Measurements from ENCODE around the gene BSPH1. TPM values are rescaled to one million over a fixed set of nuclear protein-coding genes. Genes with fewer than 3 reads are reported as not detected.

BSPH1 gene
- total RNA-seq, 2 experiments from 2014 or later, result not detected

GRCh38 chr19:48000846-48001245, 8.9 kb upstream of the BSPH1 start:
- no peak for DNase-seq (ENCODE audit: low spot score)
- intact Hi-C loops (cut with micrococcal nuclease; ENCODE audit: unreplicated experiment), result no loop called here
- Histone ChIP-seq H4K20me1 (ENCODE audit: insufficient read depth, low read length) (no peaks in the 10 kb centered on the region), H3K9me3 (ENCODE audit: low read length) (no peaks in the 10 kb centered on the region), H2AFZ (ENCODE audit: low read length) (no peak overlapping the region), H3K4me2 (ENCODE audit: low read length) (no peak overlapping the region), H3K4me3 (ENCODE audit: low read depth, low read length, poor library complexity, severe bottlenecking) (no peak overlapping the region), H3K36me3 (ENCODE audit: insufficient read depth, low read length) (no peaks in the 10 kb centered on the region), H3K4me1 (ENCODE audit: insufficient read depth, low read length, poor library complexity, severe bottlenecking) (no peaks in the 10 kb centered on the region), H3K9me2 (ENCODE audit: insufficient read depth, low read length) (no peaks in the 10 kb centered on the region), H3K79me2 (ENCODE audit: insufficient read depth, low read depth, low read length) (no peaks in the 10 kb centered on the region), H3K27ac (ENCODE audit: low read depth, low read length, poor library complexity, severe bottlenecking) (no peak overlapping the region)
- no TSS peak for BruUV-seq (replicated peaks)
- ChIA-PET POLR2A (no interaction called here), CTCF (ENCODE audit: unreplicated experiment) (no interaction called here)
- TF ChIP-seq EZH2phosphoT487 (IDR thresholded peaks at IDR 0.05; ENCODE audit: borderline replicate concordance, low read depth, low read length), result no peak
- no peak for TF ChIP-seq CTCF (conservative IDR thresholded peaks at IDR 0.05; ENCODE audit: low read length)

- no peak overlapping the region for H2AFZ ChIP-seq (ENCODE audit: low read length)
- no TSS peak for BruUV-seq (replicated peaks)
- H4K20me1 ChIP-seq (ENCODE audit: insufficient read depth, low read length), result no peaks in the 10 kb centered on the region
- no peaks in the 10 kb centered on the region for H3K4me1 ChIP-seq (ENCODE audit: insufficient read depth, low read length, poor library complexity, severe bottlenecking)
- ChIA-PET CTCF (ENCODE audit: unreplicated experiment) (no interaction called here), POLR2A (no interaction called here)
- intact Hi-C loops (cut with micrococcal nuclease; ENCODE audit: unreplicated experiment), result no loop called here
- no peaks in the 10 kb centered on the region for H3K79me2 ChIP-seq (ENCODE audit: insufficient read depth, low read depth, low read length)
- no peak for DNase-seq (ENCODE audit: low spot score)
- H3K27ac ChIP-seq (ENCODE audit: low read depth, low read length, poor library complexity, severe bottlenecking), result no peak overlapping the region
- H3K4me2 ChIP-seq (ENCODE audit: low read length), result no peak overlapping the region
- TF ChIP-seq CTCF (conservative IDR thresholded peaks at IDR 0.05; ENCODE audit: low read length) (no peak), EZH2phosphoT487 (IDR thresholded peaks at IDR 0.05; ENCODE audit: borderline replicate concordance, low read depth, low read length) (no peak)
- no peak overlapping the region for H3K4me3 ChIP-seq (ENCODE audit: low read depth, low read length, poor library complexity, severe bottlenecking)
- no peaks in the 10 kb centered on the region for H3K9me2 ChIP-seq (ENCODE audit: insufficient read depth, low read length)
- H3K9me3 ChIP-seq (ENCODE audit: low read length), result no peaks in the 10 kb centered on the region
- no peaks in the 10 kb centered on the region for H3K36me3 ChIP-seq (ENCODE audit: insufficient read depth, low read length)
Observed at GRCh38 chr19:47998800-47999199, 6.8 kb upstream of the BSPH1 start.

- Histone ChIP-seq H3K9me2 (ENCODE audit: insufficient read depth, low read length) (no peaks in the 10 kb centered on the region), H3K79me2 (ENCODE audit: insufficient read depth, low read depth, low read length) (no peaks in the 10 kb centered on the region), H3K27ac (ENCODE audit: low read depth, low read length, poor library complexity, severe bottlenecking) (no peak overlapping the region), H2AFZ (ENCODE audit: low read length) (no peak overlapping the region), H3K9me3 (ENCODE audit: low read length) (no peaks in the 10 kb centered on the region), H3K4me3 (ENCODE audit: low read depth, low read length, poor library complexity, severe bottlenecking) (no peak overlapping the region), H3K4me2 (ENCODE audit: low read length) (no peak overlapping the region), H4K20me1 (ENCODE audit: insufficient read depth, low read length) (no peaks in the 10 kb centered on the region), H3K4me1 (ENCODE audit: insufficient read depth, low read length, poor library complexity, severe bottlenecking) (no peaks in the 10 kb centered on the region), H3K36me3 (ENCODE audit: insufficient read depth, low read length) (no peaks in the 10 kb centered on the region)
- intact Hi-C loops (cut with micrococcal nuclease; ENCODE audit: unreplicated experiment), result no loop called here
- no peak for DNase-seq (ENCODE audit: low spot score)
- TF ChIP-seq EZH2phosphoT487 (IDR thresholded peaks at IDR 0.05; ENCODE audit: borderline replicate concordance, low read depth, low read length), result no peak
- no TSS peak for BruUV-seq (replicated peaks)
- ChIA-PET POLR2A (no interaction called here), CTCF (ENCODE audit: unreplicated experiment) (no interaction called here)
Observed at GRCh38 chr19:47996230-47996727, 4.3 kb upstream of the BSPH1 start.
